ENCODE results near the gene TTLL6.

GRCh38 chr17:48731355-48731754, 85.7 kb downstream of the TTLL6 start:
- TF ChIP-seq, protein P1, sequence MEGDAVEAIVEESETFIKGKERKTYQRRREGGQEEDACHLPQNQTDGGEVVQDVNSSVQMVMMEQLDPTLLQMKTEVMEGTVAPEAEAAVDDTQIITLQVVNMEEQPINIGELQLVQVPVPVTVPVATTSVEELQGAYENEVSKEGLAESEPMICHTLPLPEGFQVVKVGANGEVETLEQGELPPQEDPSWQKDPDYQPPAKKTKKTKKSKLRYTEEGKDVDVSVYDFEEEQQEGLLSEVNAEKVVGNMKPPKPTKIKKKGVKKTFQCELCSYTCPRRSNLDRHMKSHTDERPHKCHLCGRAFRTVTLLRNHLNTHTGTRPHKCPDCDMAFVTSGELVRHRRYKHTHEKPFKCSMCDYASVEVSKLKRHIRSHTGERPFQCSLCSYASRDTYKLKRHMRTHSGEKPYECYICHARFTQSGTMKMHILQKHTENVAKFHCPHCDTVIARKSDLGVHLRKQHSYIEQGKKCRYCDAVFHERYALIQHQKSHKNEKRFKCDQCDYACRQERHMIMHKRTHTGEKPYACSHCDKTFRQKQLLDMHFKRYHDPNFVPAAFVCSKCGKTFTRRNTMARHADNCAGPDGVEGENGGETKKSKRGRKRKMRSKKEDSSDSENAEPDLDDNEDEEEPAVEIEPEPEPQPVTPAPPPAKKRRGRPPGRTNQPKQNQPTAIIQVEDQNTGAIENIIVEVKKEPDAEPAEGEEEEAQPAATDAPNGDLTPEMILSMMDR (IDR thresholded peaks at IDR 0.05) = no peak
- TF ChIP-seq POLR2A (IDR thresholded peaks at IDR 0.05) = no peak
